Hepatocyte (in vitro differentiated cells): ENCODE data around the gene PGGT1B. TPM values are rescaled to one million over a fixed set of nuclear protein-coding genes. Genes with fewer than 3 reads are reported as not detected.

Experiments
- DNase-seq: peaks from one replicate; pipeline ENCODE4 v3.0.0-alpha.2; 2016; ENCODE audit warnings: low spot score
- H2AFZ ChIP-seq: fragments of 200-600 bp; sonication (generic); 2 replicates; pipeline ENCODE4 v1.6.0; 2016; ENCODE audit warnings: antibody characterized with exemption, mild to moderate bottlenecking
- H3K27ac ChIP-seq: fragments of 200-600 bp; sonication (generic); 2 replicates; pipeline ENCODE4 v1.5.1; 2016; ENCODE audit warnings: mild to moderate bottlenecking
- H3K27me3 ChIP-seq: fragments of 200-600 bp; sonication (generic); 2 replicates; pipeline ENCODE4 v1.6.1; 2016
- H3K36me3 ChIP-seq: fragments of 200-600 bp; sonication (generic); replicated peaks from 2 replicates; pipeline ENCODE4 v1.5.1; 2016; ENCODE audit warnings: low read depth; ENCODE audit not compliant: insufficient read depth
- H3K4me1 ChIP-seq: fragments of 200-600 bp; sonication (generic); 2 replicates; pipeline ENCODE4 v1.5.1; 2016; ENCODE audit warnings: mild to moderate bottlenecking, moderate library complexity; ENCODE audit not compliant: insufficient read depth
- H3K4me2 ChIP-seq: fragments of 200-600 bp; sonication (generic); 2 replicates; pipeline ENCODE4 v1.6.0; 2016
- H3K4me3 ChIP-seq: fragments of 200-600 bp; sonication (generic); 2 replicates; pipeline ENCODE4 v1.5.1; 2016; ENCODE audit warnings: mild to moderate bottlenecking
- H3K79me2 ChIP-seq: fragments of 200-600 bp; sonication (generic); 2 replicates; pipeline ENCODE4 v1.6.0; 2017; ENCODE audit warnings: mild to moderate bottlenecking
- H3K9me2 ChIP-seq: fragments of 200-600 bp; sonication (generic); replicated peaks from 2 replicates; pipeline ENCODE4 v1.6.0; 2017; ENCODE audit warnings: mild to moderate bottlenecking; ENCODE audit not compliant: insufficient read depth
- H3K9me3 ChIP-seq: fragments of 200-600 bp; sonication (generic); 2 replicates; pipeline ENCODE4 v1.5.1; 2016; ENCODE audit warnings: low read depth, mild to moderate bottlenecking
- H4K20me1 ChIP-seq: fragments of 200-600 bp; sonication (generic); 2 replicates; pipeline ENCODE4 v1.6.0; 2016; ENCODE audit warnings: mild to moderate bottlenecking; ENCODE audit not compliant: insufficient read depth, poor library complexity, severe bottlenecking
- EZH2 ChIP-seq: fragments of 200-600 bp; sonication (generic); IDR thresholded peaks from 2 replicates; pipeline ENCODE4 v1.6.1; 2016; ENCODE audit warnings: antibody characterized with exemption, mild to moderate bottlenecking, borderline replicate concordance
- EZH2phosphoT487 ChIP-seq: fragments of 200-600 bp; sonication (generic); IDR thresholded peaks from one replicate; pipeline ENCODE4 v1.6.1; 2018; ENCODE audit warnings: antibody characterized with exemption, mild to moderate bottlenecking, low read depth, moderate library complexity; ENCODE audit not compliant: unreplicated experiment, severe bottlenecking
- whole genome bisulfite sequencing: methylation state at CpG from one replicate; pipeline ENCODE4 v1.1.6; 2016; ENCODE audit warnings: low lambda C conversion rate; ENCODE audit errors: missing lambda C conversion rate; 5-methylcytosine and 5-hydroxymethylcytosine counted together
- polyA plus RNA-seq: library from polyadenylated mRNA; unstranded; fragments of >200 nt; fragmentation: Nextera tagmentation; extraction: Ambion mirVana; gene quantifications from 2 replicates; pipeline ENCODE4 v1.2.1, GENCODE V29; 2016
- total RNA-seq: library from RNA; depleted of rRNA; stranded (reverse); fragments of >200 nt; gene quantifications from 2 replicates; pipeline ENCODE4 v1.2.3, GENCODE V29; 2014
- TF ChIP-seq, protein P1 (sequence below): fragments of 200-600 bp; sonication (generic); IDR thresholded peaks from 2 replicates; pipeline ENCODE4 v1.5.1; 2016; ENCODE audit warnings: antibody characterized with exemption, mild to moderate bottlenecking; ENCODE audit not compliant: poor library complexity

PGGT1B gene
- total and polyA plus RNA-seq, 2 experiments from 2014 or later, result 4.3 to 14.1 TPM

DNA sequence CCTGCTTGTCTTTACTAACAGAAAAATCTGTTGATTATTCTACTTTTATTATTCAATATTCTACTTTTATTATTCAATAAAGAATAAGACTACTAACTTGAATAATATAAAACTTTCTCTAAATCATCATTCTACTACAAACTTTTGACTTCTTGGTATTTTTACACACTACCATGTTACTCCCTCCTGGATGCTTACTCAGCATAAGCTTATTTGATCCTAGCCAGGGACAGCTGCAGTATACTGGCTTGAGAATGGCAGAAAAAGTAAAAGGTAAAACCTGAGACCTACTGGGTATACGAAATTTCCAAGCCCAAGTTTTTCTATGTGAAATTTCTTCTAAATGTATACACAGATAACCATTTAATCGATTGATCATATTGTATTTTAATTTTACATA is 26.1 kb downstream of the PGGT1B start:
- no peak for DNase-seq
- H4K20me1 ChIP-seq, result no peaks in the 10 kb centered on the region
- no peak overlapping the region for H3K4me2 ChIP-seq
- H3K36me3 ChIP-seq, result no peaks in the 10 kb centered on the region
- H2AFZ ChIP-seq, result no peak overlapping the region
- no peak overlapping the region for H3K4me3 ChIP-seq
- TF ChIP-seq EZH2 (no peak), EZH2phosphoT487 (no peak)
- TF ChIP-seq, protein P1, sequence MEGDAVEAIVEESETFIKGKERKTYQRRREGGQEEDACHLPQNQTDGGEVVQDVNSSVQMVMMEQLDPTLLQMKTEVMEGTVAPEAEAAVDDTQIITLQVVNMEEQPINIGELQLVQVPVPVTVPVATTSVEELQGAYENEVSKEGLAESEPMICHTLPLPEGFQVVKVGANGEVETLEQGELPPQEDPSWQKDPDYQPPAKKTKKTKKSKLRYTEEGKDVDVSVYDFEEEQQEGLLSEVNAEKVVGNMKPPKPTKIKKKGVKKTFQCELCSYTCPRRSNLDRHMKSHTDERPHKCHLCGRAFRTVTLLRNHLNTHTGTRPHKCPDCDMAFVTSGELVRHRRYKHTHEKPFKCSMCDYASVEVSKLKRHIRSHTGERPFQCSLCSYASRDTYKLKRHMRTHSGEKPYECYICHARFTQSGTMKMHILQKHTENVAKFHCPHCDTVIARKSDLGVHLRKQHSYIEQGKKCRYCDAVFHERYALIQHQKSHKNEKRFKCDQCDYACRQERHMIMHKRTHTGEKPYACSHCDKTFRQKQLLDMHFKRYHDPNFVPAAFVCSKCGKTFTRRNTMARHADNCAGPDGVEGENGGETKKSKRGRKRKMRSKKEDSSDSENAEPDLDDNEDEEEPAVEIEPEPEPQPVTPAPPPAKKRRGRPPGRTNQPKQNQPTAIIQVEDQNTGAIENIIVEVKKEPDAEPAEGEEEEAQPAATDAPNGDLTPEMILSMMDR, result no peak
- no peaks in the 10 kb centered on the region for H3K4me1 ChIP-seq
- H3K27ac ChIP-seq, result no peak overlapping the region
- H3K79me2 ChIP-seq, result peaks cover 5% of the 10 kb centered on the region
- H3K9me2 ChIP-seq, result no peaks in the 10 kb centered on the region
- H3K27me3 ChIP-seq, result no peaks in the 10 kb centered on the region
- H3K9me3 ChIP-seq, result peaks cover 4% of the 10 kb centered on the region
- WGBS, result 82% methylated on average over 2 of the region's 2 CpGs

- H3K9me3 ChIP-seq, result peaks cover 4% of the 10 kb centered on the region
- H4K20me1 ChIP-seq, result no peaks in the 10 kb centered on the region
Observed at GRCh38 chr5:115231598-115231997, 31.1 kb downstream of the PGGT1B start.

DNA sequence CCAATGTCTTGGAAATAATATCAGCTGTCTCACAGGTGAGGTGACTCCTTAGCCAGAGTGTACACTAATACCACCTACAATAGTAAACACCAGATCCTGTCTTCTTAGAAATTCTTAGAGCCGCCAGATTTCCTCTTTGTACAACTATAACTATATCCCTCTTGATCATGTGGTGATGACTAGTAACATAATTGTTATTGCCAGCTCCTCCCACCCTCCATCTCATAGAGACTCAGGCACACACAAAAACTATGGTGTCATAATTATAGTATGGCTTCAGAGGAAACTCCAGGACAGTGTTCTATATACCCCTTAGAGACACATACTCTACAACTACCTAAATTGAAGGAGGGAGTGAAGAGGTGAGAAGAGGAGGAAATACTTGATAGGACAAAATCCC is 33.1 kb downstream of the PGGT1B start:
- TF ChIP-seq, protein P1, result no peak
- TF ChIP-seq EZH2 (no peak), EZH2phosphoT487 (no peak)
- H3K36me3 ChIP-seq, result no peaks in the 10 kb centered on the region
- no peaks in the 10 kb centered on the region for H3K9me2 ChIP-seq
- no peaks in the 10 kb centered on the region for H3K27me3 ChIP-seq
- no peaks in the 10 kb centered on the region for H3K4me1 ChIP-seq
- no peak overlapping the region for H3K4me2 ChIP-seq
- no peak overlapping the region for H3K4me3 ChIP-seq
- H3K79me2 ChIP-seq, result peaks cover 5% of the 10 kb centered on the region
- peaks cover 4% of the 10 kb centered on the region for H3K9me3 ChIP-seq
- WGBS, result 100% methylated on average over 1 of the region's 1 CpG
- no peaks in the 10 kb centered on the region for H4K20me1 ChIP-seq
- H3K27ac ChIP-seq, result no peak overlapping the region
- no peak overlapping the region for H2AFZ ChIP-seq
- no peak for DNase-seq

More at GRCh38 chr5:115231598-115231997, 31.1 kb downstream of the PGGT1B start:
- WGBS, result 99% methylated on average over 4 of the region's 4 CpGs
- Histone ChIP-seq H3K36me3 (no peaks in the 10 kb centered on the region), H3K4me1 (no peaks in the 10 kb centered on the region), H3K79me2 (peaks cover 5% of the 10 kb centered on the region), H3K27me3 (no peaks in the 10 kb centered on the region), H3K27ac (no peak overlapping the region), H3K4me2 (no peak overlapping the region), H2AFZ (no peak overlapping the region), H3K4me3 (no peak overlapping the region), H3K9me2 (no peaks in the 10 kb centered on the region)
- DNase-seq, result no peak
- TF ChIP-seq EZH2, result no peak
- TF ChIP-seq, protein P1, result no peak

- Histone ChIP-seq H3K9me3 (no peaks in the 10 kb centered on the region), H3K4me2 (no peak overlapping the region), H3K79me2 (no peaks in the 10 kb centered on the region), H4K20me1 (no peaks in the 10 kb centered on the region), H3K27me3 (no peaks in the 10 kb centered on the region), H3K9me2 (no peaks in the 10 kb centered on the region), H3K27ac (no peak overlapping the region), H3K4me3 (no peak overlapping the region), H3K36me3 (no peaks in the 10 kb centered on the region), H2AFZ (no peak overlapping the region), H3K4me1 (no peaks in the 10 kb centered on the region)
- WGBS, result 95% methylated on average over 1 of the region's 1 CpG
- no peak for DNase-seq
- no peak for TF ChIP-seq EZH2phosphoT487
- no peak for TF ChIP-seq EZH2
- TF ChIP-seq, protein P1, result no peak
Observed at GRCh38 chr5:115227281-115227680, 35.4 kb downstream of the PGGT1B start.
